Ovary (tissue), 9 donors: ENCODE results near the gene ATP8B4. TPM values are rescaled to one million over a fixed set of nuclear protein-coding genes. Genes with fewer than 3 reads are reported as not detected.

ENCODE experiments used
- DNase-seq, 5 donors: peaks; one replicate each; pipeline ENCODE4 v3.0.0-alpha.2; 2019 to 2020
- H3K27ac ChIP-seq, 2 donors: fragments of 200-600 bp; one replicate each; pipeline versions ENCODE4 v1.5.1 to v1.8.0; 2019 to 2022
- H3K27me3 ChIP-seq: fragments of 200-600 bp; one replicate; pipeline ENCODE4 v1.8.0; 2022
- H3K36me3 ChIP-seq: fragments of 200-600 bp; sonication (generic); one replicate; pipeline ENCODE4 v1.5.1; 2019
- H3K4me1 ChIP-seq: one replicate; pipeline ENCODE4 v1.8.1; 2013; ENCODE audit warnings: mild to moderate bottlenecking, moderate library complexity; ENCODE audit not compliant: insufficient read depth
- H3K4me3 ChIP-seq: fragments of 200-600 bp; sonication (generic); one replicate; pipeline ENCODE4 v1.5.1; 2017
- H3K9me3 ChIP-seq, 2 donors: fragments of 200-600 bp in 1 of 2; sonication (generic) in 1 of 2; one replicate each; pipeline versions ENCODE4 v1.5.1 to v1.8.1; 2013 to 2019; ENCODE audit warnings: mild to moderate bottlenecking in 1 of 2, moderate library complexity in 1 of 2
- EP300 ChIP-seq: sonication (generic); formaldehyde crosslinking; IDR thresholded peaks from one replicate; pipeline ENCODE4 v1.6.1; 2017; ENCODE audit warnings: antibody characterized with exemption
- POLR2A ChIP-seq: fragments of 450-650 bp; IDR thresholded peaks from one replicate; pipeline ENCODE4 v1.6.1; 2017; ENCODE audit warnings: antibody characterized with exemption, mild to moderate bottlenecking, moderate library complexity
- WGBS, 3 donors: extraction: QIAGEN DNeasy Blood & Tissue Kit in 1 of 3; methylation state at CpG; one replicate each; pipeline versions ENCODE4 v1.1.5 to v1.1.7; 2013 to 2017; 5-methylcytosine and 5-hydroxymethylcytosine counted together
- intact Hi-C, 4 donors: fragments of 100-400 bp; cut with DNase I; formaldehyde crosslinking; loops; one replicate each; pipeline versions ENCODE4 v1.11.0 to v1.15.1; 2022 to 2023
- polyA plus RNA-seq, 2 donors: library from polyadenylated mRNA; stranded (reverse); fragments of 200-250 nt in 1 of 2; fragments of 350-450 nt in 1 of 2; fragmentation: Illumina TruSeq in 1 of 2; extraction: RNeasy Lipid Tissue Mini Kit (QIAGEN cat#74804) in 1 of 2; gene quantifications; one replicate each; pipeline ENCODE4 v1.2.3, GENCODE V29; 2013 to 2014
- total RNA-seq, 7 donors: library from RNA; depleted of rRNA in 2 of 7; stranded (reverse); fragments of >200 nt in 2 of 7; fragmentation: NEBNext Ultra II Directional in 3 of 7; extraction: Animal tissue kit (Norgen Biotek cat#: 25700) in 3 of 7; gene quantifications; one replicate each; pipeline versions ENCODE4 v1.1.0 to v1.2.4, GENCODE V29; 2016 to 2023
- TF ChIP-seq, protein P1 (sequence below), 3 donors: fragments of 450-650 bp in 2 of 3; fragments of 200-600 bp in 1 of 3; IDR thresholded peaks; one replicate each; pipeline versions ENCODE4 v1.5.1 to v1.8.0; 2016 to 2022; ENCODE audit warnings: antibody characterized with exemption in 3 of 3, mild to moderate bottlenecking in 1 of 3
- donor health status: DM: no; HTN: no; CAD: no; lungs with moderate emphysema.
- donor health status: DM: no; HTN: no; CAD: no.
- donor health status: Bipolar disorder and iron deficiency.
- donor health status: DM: yes; HTN: yes; CAD: no.
- donor health status: DM: no; HTN: no; CAD: no.
- donor health status: DM: yes; HTN: yes; CAD: no.

Gene ATP8B4
- total and polyA plus RNA-seq, 9 donors: 3.7 to 14.4 (median 7.1) TPM

DNA sequence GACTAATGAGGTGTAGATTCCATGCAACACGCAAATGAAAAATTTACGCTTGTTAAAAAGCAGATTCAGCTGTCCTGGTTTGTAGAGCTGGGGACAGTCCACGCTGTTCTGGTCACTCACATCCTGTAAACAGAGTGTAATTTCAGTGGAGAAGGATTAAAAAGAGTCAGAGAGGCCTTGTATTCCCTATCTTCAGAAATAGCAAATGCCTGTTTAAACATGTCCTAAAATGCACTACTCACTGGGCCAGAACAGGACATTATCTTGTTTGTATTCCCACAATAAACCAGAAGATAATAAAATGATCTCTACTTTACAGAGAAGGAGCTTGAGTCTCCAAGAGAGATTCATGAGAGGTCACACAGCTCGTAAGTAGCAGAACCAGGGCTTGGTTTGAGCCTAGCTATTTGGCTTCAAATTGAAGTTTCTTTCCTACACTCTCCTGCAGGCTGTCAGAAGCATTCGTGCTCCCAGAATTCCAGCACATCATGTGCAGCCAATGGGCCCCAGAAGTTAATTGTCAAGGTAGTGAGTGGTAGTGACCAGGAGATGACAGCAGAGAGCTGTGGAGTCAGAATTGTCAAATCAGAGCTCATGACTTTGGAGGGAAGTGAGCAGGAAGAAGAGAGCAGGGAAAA, 242.5 kb downstream of the ATP8B4 start:
- intact Hi-C loops: no loop called here
- TF ChIP-seq, protein P1, sequence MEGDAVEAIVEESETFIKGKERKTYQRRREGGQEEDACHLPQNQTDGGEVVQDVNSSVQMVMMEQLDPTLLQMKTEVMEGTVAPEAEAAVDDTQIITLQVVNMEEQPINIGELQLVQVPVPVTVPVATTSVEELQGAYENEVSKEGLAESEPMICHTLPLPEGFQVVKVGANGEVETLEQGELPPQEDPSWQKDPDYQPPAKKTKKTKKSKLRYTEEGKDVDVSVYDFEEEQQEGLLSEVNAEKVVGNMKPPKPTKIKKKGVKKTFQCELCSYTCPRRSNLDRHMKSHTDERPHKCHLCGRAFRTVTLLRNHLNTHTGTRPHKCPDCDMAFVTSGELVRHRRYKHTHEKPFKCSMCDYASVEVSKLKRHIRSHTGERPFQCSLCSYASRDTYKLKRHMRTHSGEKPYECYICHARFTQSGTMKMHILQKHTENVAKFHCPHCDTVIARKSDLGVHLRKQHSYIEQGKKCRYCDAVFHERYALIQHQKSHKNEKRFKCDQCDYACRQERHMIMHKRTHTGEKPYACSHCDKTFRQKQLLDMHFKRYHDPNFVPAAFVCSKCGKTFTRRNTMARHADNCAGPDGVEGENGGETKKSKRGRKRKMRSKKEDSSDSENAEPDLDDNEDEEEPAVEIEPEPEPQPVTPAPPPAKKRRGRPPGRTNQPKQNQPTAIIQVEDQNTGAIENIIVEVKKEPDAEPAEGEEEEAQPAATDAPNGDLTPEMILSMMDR (IDR thresholded peaks at IDR 0.05): no peak
- TF ChIP-seq POLR2A (no peak), EP300 (no peak)
- WGBS, 3 donors: 53 to 56% (median 54%) methylated on average over 5 of the region's 5 CpGs
- Histone ChIP-seq H3K4me3 (no peak overlapping the region), H3K36me3 (no peaks in the 10 kb centered on the region), H3K27ac (peak overlapping the region; percentile 41 to 85), H3K4me1 (peaks cover 22% of the 10 kb centered on the region), H3K27me3 (no peaks in the 10 kb centered on the region), H3K9me3 (no peaks in the 10 kb centered on the region)
- no peak for DNase-seq

DNA sequence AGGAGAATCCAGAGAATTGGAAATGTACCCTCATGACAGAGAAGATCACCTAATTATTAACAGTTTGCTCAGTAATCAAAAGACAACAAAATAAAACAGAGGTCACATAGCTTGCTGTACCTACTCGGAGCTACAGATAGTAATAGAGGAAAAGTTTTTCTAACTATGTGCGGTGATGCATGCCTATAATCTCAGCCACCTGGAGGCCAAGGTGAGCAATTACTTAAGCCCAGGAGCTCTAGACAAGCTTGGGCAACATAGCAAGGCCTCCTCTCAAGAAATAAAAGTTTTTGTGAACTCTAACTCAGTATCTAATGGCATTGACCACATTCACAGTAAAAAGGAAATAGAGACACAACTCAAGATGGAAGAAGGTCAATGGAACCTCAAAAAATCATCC, 243.6 kb downstream of the ATP8B4 start:
- no peak overlapping the region for H3K4me3 ChIP-seq
- peaks cover 22% of the 10 kb centered on the region for H3K4me1 ChIP-seq
- no peaks in the 10 kb centered on the region for H3K27me3 ChIP-seq
- TF ChIP-seq POLR2A: no peak
- TF ChIP-seq, protein P1 (IDR thresholded peaks at IDR 0.05): no peak
- TF ChIP-seq EP300: no peak
- H3K36me3 ChIP-seq: no peaks in the 10 kb centered on the region
- no peak for DNase-seq
- intact Hi-C loops: no loop called here
- H3K27ac ChIP-seq: no peak overlapping the region
- 94 to 96% (median 96%) methylated on average over 2 of the region's 2 CpGs for WGBS, 3 donors
- H3K9me3 ChIP-seq: no peaks in the 10 kb centered on the region

DNA sequence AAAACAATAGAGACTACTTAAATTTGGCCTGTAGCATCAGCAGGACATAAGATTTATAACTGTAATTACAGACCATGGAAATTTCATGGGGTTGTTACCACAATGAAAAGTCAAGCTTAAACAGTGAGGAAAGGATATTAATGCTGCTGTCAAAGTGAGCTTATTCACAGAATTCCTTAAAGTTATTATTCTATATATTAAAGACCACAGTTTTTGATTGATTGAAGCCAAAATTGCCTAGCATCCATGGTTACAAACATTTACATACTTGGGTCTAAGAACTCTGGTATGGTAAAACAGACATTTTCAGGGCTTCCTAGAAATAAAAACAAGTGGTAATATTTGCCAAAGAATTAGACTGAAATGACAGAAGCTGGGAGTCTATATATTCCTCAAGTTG, 248.6 kb downstream of the ATP8B4 start:
- no peaks in the 10 kb centered on the region for H3K9me3 ChIP-seq
- intact Hi-C loops: no loop called here
- TF ChIP-seq, protein P1 (IDR thresholded peaks at IDR 0.05): no peak
- H3K36me3 ChIP-seq: no peaks in the 10 kb centered on the region
- no peak for DNase-seq
- no peaks in the 10 kb centered on the region for H3K4me1 ChIP-seq
- no peak overlapping the region for H3K27ac ChIP-seq
- no peak overlapping the region for H3K4me3 ChIP-seq
- H3K27me3 ChIP-seq: no peaks in the 10 kb centered on the region

DNA sequence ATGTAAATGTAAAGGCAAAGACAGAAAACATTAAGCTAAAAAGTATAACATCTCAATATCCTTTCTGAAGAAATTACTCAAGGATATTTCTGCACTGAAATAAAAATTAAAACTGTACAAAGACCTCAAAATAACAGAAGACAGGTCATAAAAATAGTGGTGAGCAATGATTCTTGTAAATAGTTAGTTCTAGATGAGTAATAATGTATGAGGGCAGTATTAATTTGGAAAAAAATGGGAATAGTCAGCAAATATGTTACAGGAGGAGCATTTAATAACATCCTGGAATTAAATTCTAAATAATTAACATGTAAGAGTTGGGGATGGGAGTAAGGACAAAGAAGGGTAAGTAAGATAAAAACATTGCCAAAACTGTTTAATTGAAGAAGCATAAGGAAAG, 250.7 kb downstream of the ATP8B4 start:
- TF ChIP-seq, protein P1 (IDR thresholded peaks at IDR 0.05): no peak
- Histone ChIP-seq H3K27me3 (no peaks in the 10 kb centered on the region), H3K27ac (no peak overlapping the region), H3K4me3 (no peak overlapping the region), H3K4me1 (peaks cover 2% of the 10 kb centered on the region), H3K9me3 (no peaks in the 10 kb centered on the region), H3K36me3 (no peaks in the 10 kb centered on the region)
- intact Hi-C loops: no loop called here
- DNase-seq: no peak
